ENCODE results near the gene KLHL29.

DNA sequence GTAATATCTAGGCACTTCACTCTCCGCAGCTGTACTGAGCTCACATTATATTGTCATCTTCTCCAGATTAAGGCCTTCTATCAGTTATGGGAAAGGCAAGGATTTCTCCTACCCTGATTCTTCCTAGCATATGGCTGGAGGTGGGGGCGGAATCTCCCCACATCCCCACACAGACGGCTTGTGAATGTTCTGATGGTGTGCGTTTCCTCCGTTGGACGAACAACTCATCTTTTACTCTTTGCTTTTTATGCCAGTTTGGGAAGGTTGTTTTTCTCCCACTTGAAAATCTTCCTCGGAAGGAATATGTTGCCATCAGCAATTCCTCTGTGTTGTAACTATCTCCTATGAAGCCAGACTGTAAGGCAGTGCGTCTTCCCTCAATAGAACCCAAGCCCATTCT lies 24.3 kb downstream of the KLHL29 start:
- no peak for TF ChIP-seq ZNF331 (CRISPR knock-in tag; IDR thresholded peaks at IDR 0.05; ENCODE audit: low read depth)
- TF ChIP-seq, protein P1, sequence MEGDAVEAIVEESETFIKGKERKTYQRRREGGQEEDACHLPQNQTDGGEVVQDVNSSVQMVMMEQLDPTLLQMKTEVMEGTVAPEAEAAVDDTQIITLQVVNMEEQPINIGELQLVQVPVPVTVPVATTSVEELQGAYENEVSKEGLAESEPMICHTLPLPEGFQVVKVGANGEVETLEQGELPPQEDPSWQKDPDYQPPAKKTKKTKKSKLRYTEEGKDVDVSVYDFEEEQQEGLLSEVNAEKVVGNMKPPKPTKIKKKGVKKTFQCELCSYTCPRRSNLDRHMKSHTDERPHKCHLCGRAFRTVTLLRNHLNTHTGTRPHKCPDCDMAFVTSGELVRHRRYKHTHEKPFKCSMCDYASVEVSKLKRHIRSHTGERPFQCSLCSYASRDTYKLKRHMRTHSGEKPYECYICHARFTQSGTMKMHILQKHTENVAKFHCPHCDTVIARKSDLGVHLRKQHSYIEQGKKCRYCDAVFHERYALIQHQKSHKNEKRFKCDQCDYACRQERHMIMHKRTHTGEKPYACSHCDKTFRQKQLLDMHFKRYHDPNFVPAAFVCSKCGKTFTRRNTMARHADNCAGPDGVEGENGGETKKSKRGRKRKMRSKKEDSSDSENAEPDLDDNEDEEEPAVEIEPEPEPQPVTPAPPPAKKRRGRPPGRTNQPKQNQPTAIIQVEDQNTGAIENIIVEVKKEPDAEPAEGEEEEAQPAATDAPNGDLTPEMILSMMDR (conservative IDR thresholded peaks at IDR 0.05; ENCODE audit: low read depth in 2 of 2), result no peak
